NB4 (cell line): ENCODE results near the gene ZCCHC7.

ENCODE experiments used
- CTCF ChIP-seq: IDR thresholded peaks from one replicate; pipeline ENCODE4 v1.5.1; 2012; ENCODE audit warnings: low read depth, low read length
- MAX ChIP-seq: IDR thresholded peaks from 2 replicates; pipeline ENCODE4 v1.6.1; 2011; ENCODE audit warnings: low read depth, low read length

- TF ChIP-seq CTCF (no peak), MAX (no peak)
These were observed 258.2 kb downstream of the ZCCHC7 start for GRCh38 chr9:37378613-37379004.
